H9 (cell line): Measurements from ENCODE around the gene NLE1. TPM values are rescaled to one million over a fixed set of nuclear protein-coding genes. Genes with fewer than 3 reads are reported as not detected.

Experiments used
- DNase-seq: peaks from one replicate; pipeline ENCODE4 v3.0.0-alpha.2; 2017
- H2AFZ ChIP-seq: one replicate; pipeline ENCODE4 v1.6.1; 2013; ENCODE audit warnings: mild to moderate bottlenecking, low read length, control low read depth, moderate library complexity
- H2AK5ac ChIP-seq: 2 replicates; pipeline ENCODE4 v1.6.1; 2013; ENCODE audit warnings: low read length, control low read depth, mixed read lengths; ENCODE audit not compliant: insufficient read length
- H2BK120ac ChIP-seq: one replicate; pipeline ENCODE4 v1.6.1; 2013; ENCODE audit warnings: low read depth, mild to moderate bottlenecking, low read length, control low read depth, inconsistent platforms; ENCODE audit not compliant: poor library complexity, severe bottlenecking
- H2BK12ac ChIP-seq: 2 replicates; pipeline ENCODE4 v1.6.1; 2013; ENCODE audit warnings: low read length, control low read depth, mixed read lengths, low read depth; ENCODE audit not compliant: insufficient read length
- H2BK15ac ChIP-seq: 2 replicates; pipeline ENCODE4 v1.6.1; 2013; ENCODE audit warnings: low read depth, low read length, control low read depth
- H2BK20ac ChIP-seq: one replicate; pipeline ENCODE4 v1.6.1; 2013; ENCODE audit warnings: low read depth, mild to moderate bottlenecking, low read length, control low read depth, inconsistent platforms; ENCODE audit not compliant: poor library complexity, severe bottlenecking
- H2BK5ac ChIP-seq: 2 replicates; pipeline ENCODE4 v1.6.1; 2013; ENCODE audit warnings: low read length, control low read depth, mixed read lengths; ENCODE audit not compliant: insufficient read length
- H3K14ac ChIP-seq: 2 replicates; pipeline ENCODE4 v1.6.1; 2013; ENCODE audit warnings: low read length, control low read depth; ENCODE audit not compliant: insufficient read depth
- H3K18ac ChIP-seq: 2 replicates; pipeline ENCODE4 v1.6.1; 2013; ENCODE audit warnings: low read depth, mild to moderate bottlenecking, mixed read lengths, low read length, control low read depth; ENCODE audit not compliant: insufficient read length
- H3K23ac ChIP-seq: 2 replicates; pipeline ENCODE4 v1.6.1; 2013; ENCODE audit warnings: low read length, control low read depth, mixed read lengths, low read depth; ENCODE audit not compliant: insufficient read length
- H3K23me2 ChIP-seq: 2 replicates; pipeline ENCODE4 v1.6.1; 2013; ENCODE audit warnings: low read depth, mild to moderate bottlenecking, mixed read lengths, low read length, control low read depth; ENCODE audit not compliant: insufficient read length, poor library complexity, severe bottlenecking
- H3K27ac ChIP-seq: 2 replicates; pipeline ENCODE4 v1.5.1; 2013; ENCODE audit warnings: low read length, control low read depth, mixed read lengths, low read depth; ENCODE audit not compliant: insufficient read length
- H3K27me3 ChIP-seq: 2 replicates; pipeline ENCODE4 v1.6.1; 2013; ENCODE audit warnings: low read length, control low read depth, inconsistent platforms; ENCODE audit not compliant: insufficient read depth
- H3K4ac ChIP-seq: 2 replicates; pipeline ENCODE4 v1.6.1; 2013; ENCODE audit warnings: low read depth, mild to moderate bottlenecking, control low read depth, inconsistent platforms, low read length, moderate library complexity
- H3K4me1 ChIP-seq: 2 replicates; pipeline ENCODE4 v1.6.1; 2013; ENCODE audit warnings: low read length, control low read depth, inconsistent platforms; ENCODE audit not compliant: insufficient read depth
- H3K4me2 ChIP-seq: 2 replicates; pipeline ENCODE4 v1.6.1; 2013; ENCODE audit warnings: low read length, control low read depth, mixed read lengths; ENCODE audit not compliant: insufficient read length, insufficient read depth
- H3K56ac ChIP-seq: 2 replicates; pipeline ENCODE4 v1.6.1; 2013; ENCODE audit warnings: low read depth, mild to moderate bottlenecking, mixed read lengths, low read length, control low read depth; ENCODE audit not compliant: insufficient read length
- H3K79me1 ChIP-seq: 2 replicates; pipeline ENCODE4 v1.6.1; 2013; ENCODE audit warnings: low read depth, mild to moderate bottlenecking, moderate library complexity, low read length, control low read depth, inconsistent platforms; ENCODE audit not compliant: insufficient read depth, poor library complexity, severe bottlenecking
- H3K79me2 ChIP-seq: 2 replicates; pipeline ENCODE4 v1.6.1; 2013; ENCODE audit warnings: low read length, control low read depth, inconsistent platforms; ENCODE audit not compliant: insufficient read depth
- H3K9ac ChIP-seq: 2 replicates; pipeline ENCODE4 v1.6.1; 2013; ENCODE audit warnings: low read length, control low read depth, mixed read lengths; ENCODE audit not compliant: insufficient read length; ENCODE audit errors: extremely low read depth
- H3K9me3 ChIP-seq: one replicate; pipeline ENCODE4 v1.6.1; 2013; ENCODE audit warnings: low read depth, low read length, inconsistent platforms; ENCODE audit not compliant: control insufficient read depth
- H3T11ph ChIP-seq: one replicate; pipeline ENCODE4 v1.6.1; 2013; ENCODE audit warnings: mild to moderate bottlenecking, low read length, control low read depth, inconsistent platforms
- H4K20me1 ChIP-seq: one replicate; pipeline ENCODE4 v1.6.1; 2013; ENCODE audit not compliant: control insufficient read depth, insufficient read length, insufficient read depth
- H4K5ac ChIP-seq: 2 replicates; pipeline ENCODE4 v1.6.1; 2013; ENCODE audit warnings: low read depth, mild to moderate bottlenecking, mixed read lengths, low read length, control low read depth; ENCODE audit not compliant: insufficient read length
- H4K8ac ChIP-seq: replicated peaks from 2 replicates; pipeline ENCODE4 v1.6.1; 2013; ENCODE audit warnings: low read length, control low read depth, mixed read lengths, low read depth; ENCODE audit not compliant: insufficient read length
- H4K91ac ChIP-seq: 2 replicates; pipeline ENCODE4 v1.6.1; 2013; ENCODE audit warnings: low read depth, mild to moderate bottlenecking, moderate library complexity, mixed read lengths, low read length, control low read depth; ENCODE audit not compliant: insufficient read length
- H3K27ac Mint-ChIP-seq, 3 experiments: 2 replicates in 2 of 3; 3 replicates in 1 of 3; pipeline ENCODE4 v1.8.0; 2020 to 2021; ENCODE audit warnings: mixed read lengths in 3 of 3, mild to moderate bottlenecking in 1 of 3, moderate library complexity in 1 of 3
- H3K27me3 Mint-ChIP-seq: 2 replicates; pipeline ENCODE4 v1.8.0; 2021; ENCODE audit warnings: low read depth, mild to moderate bottlenecking, moderate library complexity, mixed read lengths
- H3K36me3 Mint-ChIP-seq, 3 experiments: 2 replicates in 2 of 3; 3 replicates in 1 of 3; pipeline ENCODE4 v1.8.0; 2020 to 2021; ENCODE audit warnings: low read depth in 3 of 3, mixed read lengths in 3 of 3; ENCODE audit not compliant: insufficient read depth in 1 of 3
- H3K4me1 Mint-ChIP-seq, 2 experiments: 2 replicates each; pipeline ENCODE4 v1.8.0; 2020; ENCODE audit warnings: mixed read lengths in 2 of 2
- H3K4me3 Mint-ChIP-seq, 2 experiments: 2 replicates in 1 of 2; 3 replicates in 1 of 2; pipeline ENCODE4 v1.8.0; 2020 to 2021; ENCODE audit warnings: mild to moderate bottlenecking in 2 of 2, mixed read lengths in 2 of 2, moderate library complexity in 1 of 2
- H3K9me3 Mint-ChIP-seq, 2 experiments: 2 replicates in 1 of 2; 3 replicates in 1 of 2; pipeline ENCODE4 v1.8.0; 2020; ENCODE audit warnings: mild to moderate bottlenecking in 2 of 2, mixed read lengths in 2 of 2, moderate library complexity in 1 of 2
- WGBS: extraction: QIAGEN DNeasy Blood & Tissue Kit; methylation state at CpG from one replicate; pipeline ENCODE4 v1.1.7; 2013; ENCODE audit warnings: missing lambda C conversion rate, low lambda C conversion rate, mixed read lengths; ENCODE audit not compliant: insufficient read length; ENCODE audit errors: extremely low coverage; 5-methylcytosine and 5-hydroxymethylcytosine counted together
- total RNA-seq: library from RNA; stranded (reverse); gene quantifications from 2 replicates; pipeline ENCODE4 v1.2.1, GENCODE V29; 2021
- TF ChIP-seq, protein P1 (sequence below): fragments of 200-600 bp; sonication (generic); conservative IDR thresholded peaks from 3 replicates; pipeline ENCODE4 v1.8.0; 2021; ENCODE audit warnings: antibody characterized with exemption, mild to moderate bottlenecking

NLE1 gene
- total RNA-seq, 1 experiment from 2014 or later = 43.9 TPM

DNA sequence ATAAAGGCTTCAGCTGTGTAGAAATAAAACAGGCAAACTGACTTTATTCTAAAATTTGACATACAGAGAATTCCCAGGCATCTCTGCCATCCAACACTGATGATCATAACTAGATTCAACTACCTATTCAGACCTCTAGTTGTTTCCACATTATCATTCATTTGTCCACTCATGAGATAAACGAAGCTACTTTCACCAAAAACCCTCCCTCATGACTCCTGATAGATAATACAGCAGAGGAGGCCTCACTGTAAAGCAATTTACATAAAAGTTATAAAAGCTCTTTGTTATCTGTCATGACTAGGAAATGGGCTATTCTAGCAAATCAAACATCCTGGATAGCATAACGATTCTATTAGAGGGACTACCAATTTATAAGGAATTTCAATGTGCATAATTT lies 59.0 kb downstream of the NLE1 start:
- DNase-seq = no peak
- no peak overlapping the region for H3K27ac ChIP-seq
- H3K9me3 ChIP-seq = no peaks in the 10 kb centered on the region
- H2BK120ac ChIP-seq = no peak overlapping the region
- H4K8ac ChIP-seq = no peak overlapping the region
- peaks cover 68% of the 10 kb centered on the region in 2 experiments for H3K4me1 Mint-ChIP-seq
- H3K79me1 ChIP-seq = peaks cover 2% of the 10 kb centered on the region
- TF ChIP-seq, protein P1, sequence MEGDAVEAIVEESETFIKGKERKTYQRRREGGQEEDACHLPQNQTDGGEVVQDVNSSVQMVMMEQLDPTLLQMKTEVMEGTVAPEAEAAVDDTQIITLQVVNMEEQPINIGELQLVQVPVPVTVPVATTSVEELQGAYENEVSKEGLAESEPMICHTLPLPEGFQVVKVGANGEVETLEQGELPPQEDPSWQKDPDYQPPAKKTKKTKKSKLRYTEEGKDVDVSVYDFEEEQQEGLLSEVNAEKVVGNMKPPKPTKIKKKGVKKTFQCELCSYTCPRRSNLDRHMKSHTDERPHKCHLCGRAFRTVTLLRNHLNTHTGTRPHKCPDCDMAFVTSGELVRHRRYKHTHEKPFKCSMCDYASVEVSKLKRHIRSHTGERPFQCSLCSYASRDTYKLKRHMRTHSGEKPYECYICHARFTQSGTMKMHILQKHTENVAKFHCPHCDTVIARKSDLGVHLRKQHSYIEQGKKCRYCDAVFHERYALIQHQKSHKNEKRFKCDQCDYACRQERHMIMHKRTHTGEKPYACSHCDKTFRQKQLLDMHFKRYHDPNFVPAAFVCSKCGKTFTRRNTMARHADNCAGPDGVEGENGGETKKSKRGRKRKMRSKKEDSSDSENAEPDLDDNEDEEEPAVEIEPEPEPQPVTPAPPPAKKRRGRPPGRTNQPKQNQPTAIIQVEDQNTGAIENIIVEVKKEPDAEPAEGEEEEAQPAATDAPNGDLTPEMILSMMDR = no peak
- no peaks in the 10 kb centered on the region for H3K9me3 Mint-ChIP-seq
- H3K23me2 ChIP-seq = peaks cover 3% of the 10 kb centered on the region
- H3K27me3 ChIP-seq = no peaks in the 10 kb centered on the region
- H3K4ac ChIP-seq = no peak overlapping the region
- H3K9ac ChIP-seq = no peak overlapping the region
- no peak overlapping the region for H2BK12ac ChIP-seq
- no peak overlapping the region for H3T11ph ChIP-seq
- H3K27me3 Mint-ChIP-seq = no peaks in the 10 kb centered on the region; the same call in 1 of the 2 replicates
- H3K56ac ChIP-seq = no peak overlapping the region
- H4K5ac ChIP-seq = no peak overlapping the region
- no peak overlapping the region for H2AFZ ChIP-seq
- H3K4me2 ChIP-seq = no peak overlapping the region
- H3K4me1 ChIP-seq = peaks cover 12% of the 10 kb centered on the region; the same call in 1 of the 2 replicates
- H4K91ac ChIP-seq = no peak overlapping the region
- no peak overlapping the region for H3K23ac ChIP-seq
- no peak overlapping the region for H3K4me3 Mint-ChIP-seq
- 0 out of 7 replicates have a peak overlapping the region, but pooled peaks of 1 of the 3 experiments have one; percentile 10 for H3K27ac Mint-ChIP-seq
- no peak overlapping the region for H2BK20ac ChIP-seq
- H2AK5ac ChIP-seq = no peak overlapping the region
- no peak overlapping the region for H3K14ac ChIP-seq
- H3K79me2 ChIP-seq = peaks cover 2% of the 10 kb centered on the region; the same call in 1 of the 2 replicates
- no peak overlapping the region for H2BK15ac ChIP-seq
- no peak overlapping the region for H2BK5ac ChIP-seq
- H3K36me3 Mint-ChIP-seq = no peaks in the 10 kb centered on the region
- WGBS = no CpG with 5 or more reads among the region's 2 CpGs
- H3K18ac ChIP-seq = no peak overlapping the region
- no peaks in the 10 kb centered on the region for H4K20me1 ChIP-seq
